Measurements from ENCODE around the gene MEG3. TPM values are rescaled to one million over a fixed set of nuclear protein-coding genes. Genes with fewer than 3 reads are reported as not detected.

The MEG3 gene
- polyA plus RNA-seq, 1 donor from 2014 or later: not detected

GRCh38 chr14:100882026-100882967 is 56.4 kb downstream of the MEG3 start:
- TF ChIP-seq, protein P1, sequence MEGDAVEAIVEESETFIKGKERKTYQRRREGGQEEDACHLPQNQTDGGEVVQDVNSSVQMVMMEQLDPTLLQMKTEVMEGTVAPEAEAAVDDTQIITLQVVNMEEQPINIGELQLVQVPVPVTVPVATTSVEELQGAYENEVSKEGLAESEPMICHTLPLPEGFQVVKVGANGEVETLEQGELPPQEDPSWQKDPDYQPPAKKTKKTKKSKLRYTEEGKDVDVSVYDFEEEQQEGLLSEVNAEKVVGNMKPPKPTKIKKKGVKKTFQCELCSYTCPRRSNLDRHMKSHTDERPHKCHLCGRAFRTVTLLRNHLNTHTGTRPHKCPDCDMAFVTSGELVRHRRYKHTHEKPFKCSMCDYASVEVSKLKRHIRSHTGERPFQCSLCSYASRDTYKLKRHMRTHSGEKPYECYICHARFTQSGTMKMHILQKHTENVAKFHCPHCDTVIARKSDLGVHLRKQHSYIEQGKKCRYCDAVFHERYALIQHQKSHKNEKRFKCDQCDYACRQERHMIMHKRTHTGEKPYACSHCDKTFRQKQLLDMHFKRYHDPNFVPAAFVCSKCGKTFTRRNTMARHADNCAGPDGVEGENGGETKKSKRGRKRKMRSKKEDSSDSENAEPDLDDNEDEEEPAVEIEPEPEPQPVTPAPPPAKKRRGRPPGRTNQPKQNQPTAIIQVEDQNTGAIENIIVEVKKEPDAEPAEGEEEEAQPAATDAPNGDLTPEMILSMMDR (IDR thresholded peaks at IDR 0.05; ENCODE audit: poor library complexity, severe bottlenecking): no peak
- TF ChIP-seq EP300 (conservative IDR thresholded peaks at IDR 0.05; ENCODE audit: poor library complexity, severe bottlenecking) (no peak), MXI1 (conservative IDR thresholded peaks at IDR 0.05; ENCODE audit: poor library complexity, severe bottlenecking) (no peak), EZH2 (IDR thresholded peaks at IDR 0.05; ENCODE audit: borderline replicate concordance, insufficient read depth, low read length, poor library complexity, severe bottlenecking) (no peak), POLR2AphosphoS5 (IDR thresholded peaks at IDR 0.05) (no peak), SMC3 (conservative IDR thresholded peaks at IDR 0.05; ENCODE audit: poor library complexity) (no peak)
- no peaks in the 10 kb centered on the region for H3K36me3 ChIP-seq (ENCODE audit: insufficient read depth, low read length)
- H3K79me2 ChIP-seq (replicated peaks; ENCODE audit: insufficient read depth, low read length): no peaks in the 10 kb centered on the region
- no peaks in the 10 kb centered on the region for H3F3A ChIP-seq (ENCODE audit: insufficient read depth, low read length, poor library complexity, severe bottlenecking)
- no peak overlapping the region for H3K9ac ChIP-seq (ENCODE audit: low read length)
- peaks cover 3% of the 10 kb centered on the region for H3K9me3 ChIP-seq (ENCODE audit: low read length)
- no peak overlapping the region for H3K4me2 ChIP-seq (ENCODE audit: low read length)
- H3K9me2 ChIP-seq (ENCODE audit: insufficient read depth, low read length): no peaks in the 10 kb centered on the region
- H3K4me3 ChIP-seq (ENCODE audit: low read length): no peak overlapping the region
- H2AFZ ChIP-seq (ENCODE audit: low read depth, low read length): no peak overlapping the region
- no peak overlapping the region for H3K27ac ChIP-seq (ENCODE audit: low read length)
- H3K27me3 ChIP-seq (ENCODE audit: insufficient read depth, low read depth, low read length): no peaks in the 10 kb centered on the region
- H4K20me1 ChIP-seq (ENCODE audit: insufficient read depth): no peaks in the 10 kb centered on the region

- H3K27me3 ChIP-seq (ENCODE audit: insufficient read depth, low read depth, low read length): no peaks in the 10 kb centered on the region
- peaks cover 3% of the 10 kb centered on the region for H3K9me3 ChIP-seq (ENCODE audit: low read length)
- no peak overlapping the region for H3K4me2 ChIP-seq (ENCODE audit: low read length)
- H3K27ac ChIP-seq (ENCODE audit: low read length): no peak overlapping the region
- no peaks in the 10 kb centered on the region for H3F3A ChIP-seq (ENCODE audit: insufficient read depth, low read length, poor library complexity, severe bottlenecking)
- no peak overlapping the region for H3K4me3 ChIP-seq (ENCODE audit: low read length)
- no peaks in the 10 kb centered on the region for H3K79me2 ChIP-seq (replicated peaks; ENCODE audit: insufficient read depth, low read length)
- H3K9me2 ChIP-seq (ENCODE audit: insufficient read depth, low read length): no peaks in the 10 kb centered on the region
- H3K36me3 ChIP-seq (ENCODE audit: insufficient read depth, low read length): no peaks in the 10 kb centered on the region
- no peak overlapping the region for H3K9ac ChIP-seq (ENCODE audit: low read length)
- TF ChIP-seq, protein P1 (IDR thresholded peaks at IDR 0.05; ENCODE audit: poor library complexity, severe bottlenecking): no peak
- no peak for TF ChIP-seq RAD21 (conservative IDR thresholded peaks at IDR 0.05)
- no peak for TF ChIP-seq MXI1 (conservative IDR thresholded peaks at IDR 0.05; ENCODE audit: poor library complexity, severe bottlenecking)
- no peak for TF ChIP-seq POLR2AphosphoS5 (IDR thresholded peaks at IDR 0.05)
- no peak for TF ChIP-seq EZH2 (IDR thresholded peaks at IDR 0.05; ENCODE audit: borderline replicate concordance, insufficient read depth, low read length, poor library complexity, severe bottlenecking)
- TF ChIP-seq REST (IDR thresholded peaks at IDR 0.05; ENCODE audit: borderline replicate concordance): no peak
- no peak for TF ChIP-seq TAF1 (IDR thresholded peaks at IDR 0.05; ENCODE audit: low read depth)
- TF ChIP-seq EP300 (conservative IDR thresholded peaks at IDR 0.05; ENCODE audit: poor library complexity, severe bottlenecking): no peak
- no peak for TF ChIP-seq SMC3 (conservative IDR thresholded peaks at IDR 0.05; ENCODE audit: poor library complexity)
- no peak overlapping the region for H2AFZ ChIP-seq (ENCODE audit: low read depth, low read length)
- no peaks in the 10 kb centered on the region for H4K20me1 ChIP-seq (ENCODE audit: insufficient read depth)
Observed at GRCh38 chr14:100882991-100883788, 57.3 kb downstream of the MEG3 start.

All from neural cell (in vitro differentiated cells).